ENCODE measurements around the gene OR2J1.
"Not testable (repeated sequence)": the region's sequence is repeated elsewhere in the genome, so short reads cannot be mapped to it uniquely, and the experiment has no call there.

OR2J1 gene

DNA sequence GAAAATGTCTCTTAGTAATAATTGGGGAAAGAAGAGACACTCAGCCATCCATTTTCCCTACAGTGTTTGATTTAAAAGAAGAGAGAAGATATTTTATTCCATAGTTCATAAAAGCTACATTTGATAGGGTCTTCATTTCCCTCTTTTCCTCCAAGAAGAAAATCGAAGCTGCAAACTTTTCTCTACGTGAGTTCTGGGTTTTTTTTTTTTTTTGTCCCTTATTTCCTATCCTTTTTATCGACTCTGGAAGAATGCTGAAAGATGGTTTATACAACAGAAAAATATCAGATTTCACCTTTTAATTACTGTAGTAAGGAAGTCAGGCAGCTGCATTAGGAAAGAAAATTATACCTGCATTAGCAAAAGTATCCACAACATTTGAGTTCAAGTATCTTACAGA lies at the start of gene OR2J1:
TSS of gene OR2J1 (plus strand) at position 301 of the 400 bp plus-strand sequence. CDS start 1,453 bp downstream, outside the sequence.
- no peak for DNase-seq

DNA sequence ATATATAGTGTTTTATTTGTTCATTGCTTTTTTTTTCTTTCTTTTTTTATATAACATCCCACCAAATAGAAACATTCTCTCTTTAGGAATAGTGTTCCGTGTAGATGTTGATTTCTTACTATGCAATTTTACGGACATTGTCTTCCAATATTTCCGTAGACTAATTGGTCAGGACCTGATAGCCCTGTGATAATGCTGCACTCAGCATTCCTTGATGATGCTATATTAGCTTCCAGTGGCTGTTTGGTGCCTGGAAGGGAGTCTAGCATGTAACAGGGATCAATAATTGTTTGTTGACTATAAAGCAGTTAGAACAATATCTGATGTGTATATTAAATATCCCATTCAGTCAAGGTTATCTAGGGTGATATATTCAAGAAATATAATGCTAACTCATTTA lies 47.6 kb upstream of the OR2J1 start:
- no peak for DNase-seq

DNA sequence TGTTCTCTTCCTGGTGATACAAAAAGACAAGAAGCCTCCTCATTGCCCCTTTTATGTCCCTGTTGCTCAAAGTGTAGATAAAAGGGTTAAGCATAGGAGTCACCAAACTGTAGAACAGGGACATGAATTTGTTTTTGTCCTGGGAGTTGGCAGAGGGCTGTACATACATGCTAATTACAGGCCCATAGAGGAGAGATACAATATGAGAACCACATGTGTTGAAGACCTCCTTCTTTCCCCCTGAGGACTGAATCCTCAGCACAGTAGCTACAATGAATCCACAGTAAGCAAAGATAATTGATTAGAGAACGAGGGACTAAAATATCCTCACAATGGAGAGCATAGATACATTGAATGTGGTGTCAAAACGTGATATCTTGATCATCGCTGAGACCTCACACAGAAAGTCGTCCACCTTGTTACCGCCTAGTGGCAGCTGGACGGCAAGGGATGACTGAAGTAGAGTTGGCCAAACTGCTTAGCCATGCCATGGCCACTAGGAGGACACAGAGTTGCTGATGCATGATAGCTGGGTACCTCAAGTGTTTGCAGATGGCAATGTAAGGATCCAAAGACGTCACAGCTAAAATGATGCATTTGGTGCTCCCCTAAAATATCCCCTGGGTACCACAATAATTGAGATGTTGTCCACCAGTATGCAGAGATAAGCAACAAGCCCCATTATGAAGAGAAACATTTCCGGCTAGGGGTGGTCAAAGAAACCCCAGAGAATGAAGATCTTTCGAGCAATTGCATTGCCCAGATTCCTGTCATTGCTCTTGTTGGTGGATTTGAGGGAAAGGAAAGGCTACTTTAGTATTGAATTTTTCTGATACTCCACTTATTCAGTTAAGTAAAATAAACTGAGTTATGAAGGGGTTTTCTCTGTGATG lies 27.2 kb upstream of the OR2J1 start:
- peak; percentile 12 for DNase-seq

- no peak for DNase-seq
These were observed 20.1 kb upstream of the OR2J1 start for GRCh38 chr6:29079203-29079602.

DNA sequence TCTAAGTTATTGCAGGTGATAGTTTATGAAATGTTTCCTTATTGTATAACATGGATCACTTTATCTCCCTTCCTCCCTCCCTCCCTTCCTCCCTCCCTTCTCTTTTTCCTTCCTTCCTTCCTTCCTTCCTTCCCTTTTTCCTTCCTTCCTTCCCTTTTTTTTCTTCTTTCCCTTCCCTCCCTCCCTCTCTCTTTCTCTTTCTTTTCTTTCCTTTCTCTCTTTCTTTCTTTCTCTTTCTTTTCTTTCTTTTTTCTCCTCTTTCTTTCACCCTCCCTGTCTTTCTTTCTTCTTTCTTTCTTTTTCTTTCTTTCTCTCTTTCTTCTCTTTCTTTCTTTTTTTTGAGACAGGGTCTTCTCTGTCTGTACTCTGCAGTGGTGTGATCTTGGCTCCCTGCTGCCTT lies 18.0 kb upstream of the OR2J1 start:
- DNase-seq, result no peak

DNA sequence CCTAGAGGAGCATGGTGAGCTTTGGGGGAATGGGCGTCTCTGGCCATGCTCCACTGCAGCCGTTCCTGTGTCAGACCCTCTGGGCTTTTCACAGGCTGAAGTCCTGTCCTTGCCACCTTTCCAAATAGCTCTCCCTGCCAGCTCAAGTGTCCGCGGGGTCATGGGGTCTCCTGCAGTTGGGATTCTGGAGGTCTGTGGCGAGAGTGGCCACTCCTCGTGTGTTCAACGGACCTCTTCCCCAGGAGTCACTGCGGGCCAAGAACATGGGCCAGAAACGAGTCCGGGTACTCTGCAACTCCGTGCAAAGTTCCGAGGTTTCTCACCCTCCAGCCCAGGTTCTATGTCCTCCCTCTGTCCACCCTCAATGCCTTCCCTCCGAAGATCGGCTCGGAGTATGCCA lies 16.8 kb upstream of the OR2J1 start:
- no peak for DNase-seq

GRCh38 chr6:29087213-29087612 lies 12.1 kb upstream of the OR2J1 start, which contains the start of gene OR2B3:
Gene OR2B3 (minus strand): TSS chr6:29087313. CDS start chr6:29087248, 65 bp downstream.
- no peak for DNase-seq

DNA sequence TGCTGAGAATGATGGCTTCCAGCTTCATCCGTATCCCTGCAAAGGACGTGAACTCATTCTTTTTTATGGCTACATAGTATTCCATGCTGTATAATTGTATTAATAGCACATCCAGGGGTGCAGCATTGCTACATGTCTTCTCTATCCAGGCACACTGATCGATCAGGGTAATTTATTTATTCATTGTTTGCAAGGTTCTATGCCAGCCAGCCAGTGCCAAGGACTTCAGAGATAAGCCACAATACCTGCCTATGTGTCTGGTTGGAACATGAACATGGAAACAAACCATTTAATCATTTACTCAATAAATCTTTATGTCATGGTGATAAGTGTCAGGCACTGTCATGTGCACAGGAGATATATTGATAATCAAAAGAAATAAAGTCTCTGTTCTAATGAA lies 6.3 kb upstream of the OR2J1 start:
- DNase-seq, result no peak

GRCh38 chr6:29097803-29098202 lies 1.5 kb upstream of the OR2J1 start:
- DNase-seq, result no peak

DNA sequence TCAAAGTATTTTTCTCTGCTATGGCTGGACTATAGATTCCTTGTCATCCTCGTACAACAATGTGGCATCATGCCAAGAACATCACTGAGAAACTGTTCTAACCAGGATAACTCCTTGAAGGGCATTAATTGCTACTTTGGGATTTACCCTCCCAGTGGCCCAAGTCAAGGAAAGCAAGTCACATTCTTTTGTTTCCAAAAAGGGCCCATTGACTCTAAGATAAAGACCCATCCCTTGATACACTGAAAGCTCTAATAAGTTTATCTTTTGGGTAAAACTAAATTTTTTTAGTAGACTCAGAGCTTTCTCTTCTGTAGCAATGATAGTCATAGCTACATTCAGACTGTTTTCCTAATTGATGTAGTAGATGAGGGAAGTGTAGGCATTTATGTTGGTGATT lies 8.5 kb downstream of the OR2J1 start, which contains the start of gene OR2J3:
TSS of gene OR2J3 (plus strand) at position 301 of the 400 bp plus-strand sequence. CDS start 3,833 bp downstream, outside the sequence.
- no peak for DNase-seq

DNA sequence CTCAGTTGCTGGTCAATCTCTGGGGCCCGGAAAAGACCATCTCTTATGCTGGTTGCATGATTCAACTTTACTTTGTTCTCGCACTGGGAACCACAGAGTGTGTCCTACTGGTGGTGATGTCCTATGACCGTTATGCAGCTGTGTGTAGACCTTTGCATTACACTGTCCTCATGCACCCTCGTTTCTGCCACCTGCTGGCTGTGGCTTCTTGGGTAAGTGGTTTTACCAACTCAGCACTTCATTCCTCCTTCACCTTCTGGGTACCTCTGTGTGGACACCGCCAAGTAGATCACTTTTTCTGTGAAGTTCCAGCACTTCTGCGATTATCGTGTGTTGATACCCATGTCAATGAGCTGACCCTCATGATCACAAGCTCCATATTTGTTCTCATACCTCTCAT lies 12.8 kb downstream of the OR2J1 start:
- DNase-seq, result no peak

GRCh38 chr6:29114964-29115363 lies 15.7 kb downstream of the OR2J1 start:
- not testable (repeated sequence) for DNase-seq

DNA sequence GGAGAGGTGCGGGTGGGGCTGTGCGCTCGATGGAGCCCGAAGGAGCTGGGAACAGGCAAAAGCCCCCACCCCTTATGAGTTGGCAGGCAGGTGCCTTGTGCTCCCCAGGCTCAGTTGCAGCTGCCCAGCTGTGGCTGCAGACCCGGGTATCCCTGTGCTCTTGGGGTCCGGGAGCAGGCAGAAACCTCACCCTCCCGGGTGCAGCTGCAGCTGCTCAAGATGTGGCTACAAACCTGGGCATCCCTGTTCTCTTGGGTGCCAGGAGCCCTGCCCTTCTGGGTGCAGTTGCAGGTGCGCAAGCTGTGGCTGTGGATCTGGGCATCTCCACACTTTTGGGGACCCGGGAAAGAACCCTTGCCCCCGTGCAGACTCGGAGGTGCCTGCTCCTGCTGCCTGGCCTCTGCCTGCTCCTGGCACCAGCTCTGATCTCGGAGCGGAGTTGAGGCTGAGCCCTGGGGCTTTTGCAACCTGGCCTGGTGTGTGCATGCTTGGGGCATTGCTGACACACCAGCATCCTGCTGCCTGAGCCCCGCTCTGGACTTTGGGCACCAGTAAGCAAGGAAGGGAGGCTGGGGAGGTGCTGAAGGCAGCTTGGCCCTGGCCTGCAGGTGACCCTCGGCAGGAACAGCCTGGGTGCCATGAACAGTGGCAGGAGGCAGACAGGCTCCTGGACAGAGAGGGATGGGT lies 30.2 kb downstream of the OR2J1 start:
- no peak for DNase-seq

DNA sequence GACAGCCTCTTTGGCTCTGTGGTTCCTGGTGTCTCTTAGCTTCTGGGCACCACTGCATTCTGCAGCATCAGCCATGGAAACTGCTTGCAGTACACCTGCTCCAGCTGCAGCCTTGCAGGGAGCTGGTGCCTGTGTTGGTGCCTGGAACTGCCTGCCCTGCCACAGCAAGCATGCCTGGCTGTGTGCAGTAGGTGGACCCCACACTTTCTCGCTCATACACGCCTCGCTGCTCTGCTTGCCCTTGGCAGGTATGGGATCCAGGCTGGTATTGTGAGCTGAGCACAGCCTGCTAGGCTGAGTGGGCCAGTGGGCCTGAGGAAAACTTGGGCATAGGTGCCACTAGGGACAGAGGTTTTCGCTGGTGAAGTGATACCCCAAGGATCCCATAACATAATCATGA lies 31.4 kb downstream of the OR2J1 start:
- no peak for DNase-seq

GRCh38 chr6:29131691-29132090 lies 32.4 kb downstream of the OR2J1 start:
- DNase-seq, result no peak

- DNase-seq, result no peak
These were observed 38.4 kb downstream of the OR2J1 start for GRCh38 chr6:29137724-29138123.

- DNase-seq, result no peak
These were observed 42.3 kb downstream of the OR2J1 start for GRCh38 chr6:29141606-29142005.

GRCh38 chr6:29142309-29142708 lies 43.0 kb downstream of the OR2J1 start:
- no peak for DNase-seq

DNA sequence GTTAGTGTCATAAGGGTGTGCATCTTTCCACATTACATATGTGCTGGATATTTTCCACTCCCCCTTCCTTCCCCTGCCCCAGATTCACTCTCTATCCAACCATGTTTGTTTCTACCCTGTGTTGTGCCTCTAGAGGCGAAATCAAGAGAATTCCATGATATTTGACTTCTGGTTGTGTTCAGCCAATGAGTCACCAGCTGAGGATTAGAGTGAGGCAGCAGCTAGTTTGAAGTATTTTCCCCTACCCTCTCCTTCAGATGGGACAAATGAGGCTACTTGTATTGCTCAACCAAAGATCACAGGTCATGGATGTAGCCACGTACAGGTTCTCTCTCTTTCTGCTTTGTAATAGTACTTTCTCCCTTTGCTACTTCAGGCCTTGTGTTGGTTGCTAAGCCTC lies 46.9 kb downstream of the OR2J1 start:
- no peak for DNase-seq

DNA sequence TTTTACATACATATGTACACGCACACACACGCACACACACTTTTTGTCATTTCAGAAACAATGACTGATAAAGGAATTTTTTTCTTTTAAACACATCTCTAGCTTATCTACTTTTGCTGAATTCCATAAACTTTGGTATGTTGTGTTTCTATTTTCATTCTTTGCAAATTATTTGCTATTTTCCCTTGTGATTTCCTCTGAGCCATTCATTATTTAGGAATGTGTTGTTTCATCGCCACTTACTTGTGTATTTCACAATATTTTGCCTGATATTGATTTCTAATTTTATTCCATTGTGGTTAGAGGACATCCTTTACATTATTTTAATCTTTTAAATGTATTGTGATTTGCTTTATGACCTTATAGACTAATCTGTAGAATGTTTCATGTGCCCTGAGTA lies 47.8 kb downstream of the OR2J1 start:
- DNase-seq, result no peak

- DNase-seq, result not testable (repeated sequence)
These were observed 50.2 kb downstream of the OR2J1 start for GRCh38 chr6:29149444-29149843.
